Measurements from ENCODE around the gene MAP3K2.

Gene MAP3K2

GRCh38 chr2:127429291-127429690 lies 41.5 kb upstream of the MAP3K2 start:
- POLR2A ChIA-PET = interaction anchor here (1.2 kb wide), 1 partner anchor 11 kb away, joined by 3 read pairs; the partner anchor contains the start of gene PROC
- CTCF ChIA-PET = interaction anchor here (0.6 kb wide), 1 partner anchor 208 kb away, joined by 3 read pairs; no protein-coding TSS in a partner anchor
- TF ChIP-seq SUZ12 (IDR thresholded peaks at IDR 0.05) = no peak
- TF ChIP-seq FOXA1 (IDR thresholded peaks at IDR 0.05) = no peak
- no peak for TF ChIP-seq BHLHE40 (IDR thresholded peaks at IDR 0.05; ENCODE audit: borderline replicate concordance)
- no peak for TF ChIP-seq ARNT (IDR thresholded peaks at IDR 0.05)
- TF ChIP-seq HDGF (IDR thresholded peaks at IDR 0.05; ENCODE audit: borderline replicate concordance) = no peak
- TF ChIP-seq PKNOX1 (IDR thresholded peaks at IDR 0.05) = no peak
- no peak for TF ChIP-seq ELF4 (IDR thresholded peaks at IDR 0.05)
- no peak for DNase-seq (ENCODE audit: extremely low spot score)

- DNase-seq (ENCODE audit: extremely low spot score) = no peak
- TF ChIP-seq ARNT (IDR thresholded peaks at IDR 0.05) (no peak), ZNF384 (IDR thresholded peaks at IDR 0.05) (no peak), TARDBP (IDR thresholded peaks at IDR 0.05) (no peak), NFRKB (IDR thresholded peaks at IDR 0.05) (no peak), CTBP1 (IDR thresholded peaks at IDR 0.05; ENCODE audit: borderline replicate concordance) (no peak), FOXA1 (IDR thresholded peaks at IDR 0.05) (no peak)
- ChIA-PET POLR2A (interaction anchor here (1.2 kb wide), 1 partner anchor 11 kb away, joined by 3 read pairs; the partner anchor contains the start of gene PROC), CTCF (no interaction called here)
Measured at GRCh38 chr2:127428815-127429109, 41.0 kb upstream of the MAP3K2 start.

GRCh38 chr2:127428057-127428814 lies 40.5 kb upstream of the MAP3K2 start:
- CTCF ChIA-PET = no interaction called here
- no peak for DNase-seq (ENCODE audit: extremely low spot score)
- POLR2A ChIA-PET = no interaction called here
- no peak for TF ChIP-seq PKNOX1 (IDR thresholded peaks at IDR 0.05)
- TF ChIP-seq TARDBP (IDR thresholded peaks at IDR 0.05) = no peak
- no peak for TF ChIP-seq ELF4 (IDR thresholded peaks at IDR 0.05)
- TF ChIP-seq CTBP1 (IDR thresholded peaks at IDR 0.05; ENCODE audit: borderline replicate concordance) = no peak
- TF ChIP-seq HDGF (IDR thresholded peaks at IDR 0.05; ENCODE audit: borderline replicate concordance) = no peak
- TF ChIP-seq ARNT (IDR thresholded peaks at IDR 0.05) = no peak
- no peak for TF ChIP-seq FOXM1 (IDR thresholded peaks at IDR 0.05; ENCODE audit: borderline replicate concordance)
- TF ChIP-seq SP1 (IDR thresholded peaks at IDR 0.05) = no peak
- no peak for TF ChIP-seq NFRKB (IDR thresholded peaks at IDR 0.05)
- TF ChIP-seq FOXA1 (IDR thresholded peaks at IDR 0.05) = no peak
- TF ChIP-seq SUZ12 (IDR thresholded peaks at IDR 0.05) = no peak
- no peak for TF ChIP-seq LEF1 (IDR thresholded peaks at IDR 0.05; ENCODE audit: borderline replicate concordance)
- TF ChIP-seq FOXK2 (IDR thresholded peaks at IDR 0.05) = no peak
- no peak for TF ChIP-seq L3MBTL2 (conservative IDR thresholded peaks at IDR 0.05)
- TF ChIP-seq BHLHE40 (IDR thresholded peaks at IDR 0.05; ENCODE audit: borderline replicate concordance) = no peak
- no peak for TF ChIP-seq ZNF384 (IDR thresholded peaks at IDR 0.05)

GRCh38 chr2:127427376-127428056 lies 39.7 kb upstream of the MAP3K2 start:
- TF ChIP-seq FOXM1 (IDR thresholded peaks at IDR 0.05; ENCODE audit: borderline replicate concordance) (no peak), PKNOX1 (IDR thresholded peaks at IDR 0.05) (no peak), SP1 (IDR thresholded peaks at IDR 0.05) (no peak), FOXA1 (IDR thresholded peaks at IDR 0.05) (no peak)
- ChIA-PET CTCF (interaction anchor here (2.5 kb wide), 1 partner anchor 12 kb away, joined by 11 read pairs; no protein-coding TSS in a partner anchor), POLR2A (no interaction called here)
- no peak for DNase-seq (ENCODE audit: extremely low spot score)

- DNase-seq (ENCODE audit: extremely low spot score) = no peak
- TF ChIP-seq ZNF384 (IDR thresholded peaks at IDR 0.05) = no peak
- TF ChIP-seq ELF4 (IDR thresholded peaks at IDR 0.05) = no peak
- TF ChIP-seq L3MBTL2 (conservative IDR thresholded peaks at IDR 0.05) = no peak
- no peak for TF ChIP-seq SP1 (IDR thresholded peaks at IDR 0.05)
- no peak for TF ChIP-seq TARDBP (IDR thresholded peaks at IDR 0.05)
- no peak for TF ChIP-seq LEF1 (IDR thresholded peaks at IDR 0.05; ENCODE audit: borderline replicate concordance)
- TF ChIP-seq ARNT (IDR thresholded peaks at IDR 0.05) = no peak
- TF ChIP-seq FOXM1 (IDR thresholded peaks at IDR 0.05; ENCODE audit: borderline replicate concordance) = no peak
- no peak for TF ChIP-seq CTBP1 (IDR thresholded peaks at IDR 0.05; ENCODE audit: borderline replicate concordance)
- TF ChIP-seq NFRKB (IDR thresholded peaks at IDR 0.05) = no peak
- no peak for TF ChIP-seq BHLHE40 (IDR thresholded peaks at IDR 0.05; ENCODE audit: borderline replicate concordance)
- TF ChIP-seq SUZ12 (IDR thresholded peaks at IDR 0.05) = no peak
- TF ChIP-seq FOXA1 (IDR thresholded peaks at IDR 0.05) = no peak
- TF ChIP-seq HDGF (IDR thresholded peaks at IDR 0.05; ENCODE audit: borderline replicate concordance) = no peak
- TF ChIP-seq FOXK2 (IDR thresholded peaks at IDR 0.05) = no peak
- no peak for TF ChIP-seq PKNOX1 (IDR thresholded peaks at IDR 0.05)
- POLR2A ChIA-PET = no interaction called here
- CTCF ChIA-PET = interaction anchor here (2.5 kb wide), 1 partner anchor 11 kb away, joined by 11 read pairs; no protein-coding TSS in a partner anchor
Measured at GRCh38 chr2:127426501-127427354, 39.0 kb upstream of the MAP3K2 start.

Measured in HEK293T (cell line).